Gastrocnemius medialis (tissue), 4 donors: ENCODE measurements around the gene TRAPPC5.

Source experiments
- POLR2A ChIP-seq, 2 donors: fragments of 450-650 bp; IDR thresholded peaks; one replicate each; pipeline ENCODE4 v1.6.1; 2017; ENCODE audit warnings: antibody characterized with exemption in 2 of 2, mild to moderate bottlenecking in 2 of 2, moderate library complexity in 2 of 2
- TF ChIP-seq, protein P1 (sequence below), 5 experiments: fragments of 450-650 bp in 3 of 5; fragments of 200-600 bp in 2 of 5; sonication (generic) in 2 of 5; IDR thresholded peaks in 4 of 5; conservative IDR thresholded peaks in 1 of 5; 1 replicate in 4 of 5; 2 replicates in 1 of 5; pipeline ENCODE4 v1.5.1; 2016 to 2019; ENCODE audit warnings: antibody characterized with exemption in 5 of 5, mild to moderate bottlenecking in 3 of 5, moderate library complexity in 3 of 5

GRCh38 chr19:7690779-7691258 is 10.2 kb downstream of the TRAPPC5 start:
- TF ChIP-seq, protein P1, sequence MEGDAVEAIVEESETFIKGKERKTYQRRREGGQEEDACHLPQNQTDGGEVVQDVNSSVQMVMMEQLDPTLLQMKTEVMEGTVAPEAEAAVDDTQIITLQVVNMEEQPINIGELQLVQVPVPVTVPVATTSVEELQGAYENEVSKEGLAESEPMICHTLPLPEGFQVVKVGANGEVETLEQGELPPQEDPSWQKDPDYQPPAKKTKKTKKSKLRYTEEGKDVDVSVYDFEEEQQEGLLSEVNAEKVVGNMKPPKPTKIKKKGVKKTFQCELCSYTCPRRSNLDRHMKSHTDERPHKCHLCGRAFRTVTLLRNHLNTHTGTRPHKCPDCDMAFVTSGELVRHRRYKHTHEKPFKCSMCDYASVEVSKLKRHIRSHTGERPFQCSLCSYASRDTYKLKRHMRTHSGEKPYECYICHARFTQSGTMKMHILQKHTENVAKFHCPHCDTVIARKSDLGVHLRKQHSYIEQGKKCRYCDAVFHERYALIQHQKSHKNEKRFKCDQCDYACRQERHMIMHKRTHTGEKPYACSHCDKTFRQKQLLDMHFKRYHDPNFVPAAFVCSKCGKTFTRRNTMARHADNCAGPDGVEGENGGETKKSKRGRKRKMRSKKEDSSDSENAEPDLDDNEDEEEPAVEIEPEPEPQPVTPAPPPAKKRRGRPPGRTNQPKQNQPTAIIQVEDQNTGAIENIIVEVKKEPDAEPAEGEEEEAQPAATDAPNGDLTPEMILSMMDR (IDR thresholded peaks at IDR 0.05 in 4 of 5, conservative IDR thresholded peaks at IDR 0.05 in 1 of 5): no peak
- TF ChIP-seq POLR2A (IDR thresholded peaks at IDR 0.05): no peak
